Nucleus accumbens (tissue), 56 donors: ENCODE results near the gene MDM1.
A peak's percentile ranks its signal among the peaks of the same experiment; 100 is the strongest.

Experiments used
- DNase-seq, 56 donors: peaks; one replicate each; lab custom pipeline; 2025; lab: John Stamatoyannopoulos, UW

Gene MDM1

DNA sequence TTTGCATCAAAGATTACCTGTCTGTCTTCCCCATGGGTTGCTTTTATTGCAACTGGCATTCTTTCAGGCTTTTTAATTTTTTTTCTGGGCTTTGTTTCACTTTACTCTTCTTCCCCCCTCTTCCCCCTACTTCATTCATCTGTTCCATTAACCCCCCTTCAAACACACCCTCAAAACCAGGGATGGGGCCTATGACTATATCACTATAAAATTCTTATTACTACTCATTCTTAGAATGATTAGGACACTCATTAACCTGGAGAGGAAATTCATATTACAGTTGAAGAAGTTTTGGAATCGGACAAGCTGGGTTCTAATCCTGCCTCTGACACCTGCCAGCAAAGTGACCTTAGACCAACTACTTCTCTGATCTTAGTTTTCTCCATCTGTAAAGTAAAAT is 24.8 kb upstream of the MDM1 start:
- DNase-seq: no peak

DNA sequence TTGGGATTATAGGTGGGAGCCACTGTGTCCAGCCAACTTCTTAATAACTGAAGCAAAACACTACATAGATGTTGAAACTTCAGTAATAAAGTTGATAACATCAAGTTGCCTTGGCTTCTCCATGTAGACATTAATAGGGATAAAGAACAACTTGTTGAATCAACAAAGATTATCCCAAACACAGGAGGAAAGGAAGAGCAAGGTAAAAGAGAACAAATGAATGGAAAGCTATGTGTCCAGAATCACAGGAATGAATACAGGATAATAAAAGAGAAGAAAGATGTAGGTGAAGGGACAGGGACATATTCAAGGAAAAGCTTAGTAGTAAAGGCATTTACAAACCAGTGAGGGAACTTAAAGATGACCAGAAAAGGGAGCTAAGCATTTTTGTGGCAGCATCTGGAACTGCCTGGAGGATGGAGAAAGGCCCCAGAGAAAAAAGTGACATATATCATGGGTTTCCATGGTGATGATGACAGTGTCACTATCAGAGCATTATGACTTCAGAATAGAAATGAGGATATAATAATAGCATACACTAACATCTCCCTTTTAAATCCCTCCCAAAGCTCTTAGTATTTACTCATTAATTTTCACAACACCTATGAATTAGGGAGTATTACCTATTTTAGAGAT is 24.0 kb upstream of the MDM1 start:
- no peak for DNase-seq

DNA sequence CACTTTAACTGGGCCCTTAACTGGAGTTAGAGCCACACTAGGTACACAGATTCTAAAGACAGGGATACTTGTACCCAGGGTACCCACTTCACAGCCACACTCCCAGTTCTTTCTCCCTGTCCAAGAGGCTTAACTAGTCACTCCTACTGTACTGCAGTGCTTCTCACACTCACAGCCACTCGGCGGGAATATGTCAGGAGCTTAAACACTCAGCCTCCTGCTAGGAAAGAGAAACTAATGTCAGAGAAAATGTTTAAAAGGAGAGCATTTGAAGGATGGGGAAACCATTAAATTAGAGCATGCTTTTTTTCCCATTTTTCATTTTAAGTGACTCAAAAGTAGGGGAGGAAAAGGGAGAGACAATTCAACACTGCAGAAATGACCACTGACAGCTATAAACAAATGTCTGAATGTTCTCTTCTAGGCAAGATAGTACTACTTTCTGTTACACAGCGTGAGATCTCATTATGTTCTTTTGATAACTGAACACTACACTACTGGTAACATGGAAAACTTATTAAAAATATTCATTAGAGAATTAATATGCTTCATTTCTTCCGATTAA is 22.9 kb upstream of the MDM1 start:
- DNase-seq: no peak

DNA sequence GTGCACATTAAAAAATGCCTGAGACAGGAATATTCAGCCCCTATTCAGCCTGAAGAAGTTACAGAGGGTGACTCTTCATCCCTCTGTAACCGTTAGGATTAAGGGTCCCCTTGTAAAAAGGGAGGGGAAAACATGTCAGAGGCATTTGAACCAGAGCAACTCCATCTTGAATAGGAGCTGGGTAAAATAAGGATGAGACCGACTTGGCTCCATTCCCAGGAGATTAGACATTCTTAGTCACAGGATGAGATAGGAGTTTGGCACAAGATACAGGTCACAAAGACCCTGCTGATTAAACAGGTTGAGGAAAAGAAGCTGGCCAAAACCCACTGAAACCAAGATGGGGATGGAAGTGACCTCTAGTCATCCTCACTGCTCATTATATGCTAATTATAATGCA is 19.9 kb upstream of the MDM1 start:
- no peak for DNase-seq

DNA sequence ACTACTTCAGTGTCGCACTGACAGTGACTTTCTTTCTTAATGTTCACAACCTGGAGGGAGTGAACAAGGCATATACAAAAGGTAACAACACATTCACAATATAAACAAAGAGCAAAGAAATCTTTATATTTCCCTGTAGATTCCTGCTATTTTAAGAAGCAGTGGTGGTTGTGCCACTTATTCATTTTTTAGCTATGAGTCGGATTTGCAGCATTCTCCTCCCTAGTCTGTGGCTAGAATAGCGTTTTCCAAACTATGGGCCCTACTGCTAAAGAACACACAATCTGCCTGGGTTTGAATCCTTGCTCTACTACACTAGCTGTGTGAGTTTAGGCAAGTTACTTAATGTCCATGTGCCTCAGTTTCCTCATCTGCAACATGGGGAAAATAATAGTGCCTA is 18.6 kb upstream of the MDM1 start:
- DNase-seq: no peak

DNA sequence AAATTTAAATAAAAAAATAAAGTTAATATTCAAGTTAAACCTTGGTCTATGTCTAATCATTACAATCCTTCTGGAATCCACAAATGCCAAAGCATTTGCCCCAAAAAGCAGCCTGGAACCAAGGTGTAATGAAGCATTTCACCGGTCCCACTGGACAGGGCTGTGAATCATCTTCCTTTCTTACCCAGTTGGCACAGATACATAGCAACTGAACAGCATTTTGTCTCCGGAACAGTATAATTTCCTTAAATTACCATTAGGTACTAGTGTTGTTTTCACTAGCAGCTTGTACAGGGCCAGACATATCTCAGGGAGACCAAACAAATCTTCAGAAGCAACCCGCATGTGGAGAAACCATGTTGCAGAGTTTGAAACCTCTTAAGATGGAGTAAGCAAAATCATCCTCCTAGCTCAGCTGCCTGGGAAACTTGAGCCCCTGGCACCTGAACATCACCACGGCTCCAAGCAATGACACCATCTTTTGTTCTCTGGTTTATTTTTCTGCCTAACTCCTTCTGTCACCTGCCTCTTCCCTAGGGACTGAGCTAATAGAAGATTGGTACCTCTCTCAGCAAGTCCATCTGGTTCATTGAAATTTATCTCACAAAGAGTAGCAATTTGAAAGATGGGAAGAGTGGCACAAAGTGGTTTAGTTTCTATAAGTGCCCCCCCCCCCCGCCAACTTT is 17.9 kb upstream of the MDM1 start:
- no peak for DNase-seq

DNA sequence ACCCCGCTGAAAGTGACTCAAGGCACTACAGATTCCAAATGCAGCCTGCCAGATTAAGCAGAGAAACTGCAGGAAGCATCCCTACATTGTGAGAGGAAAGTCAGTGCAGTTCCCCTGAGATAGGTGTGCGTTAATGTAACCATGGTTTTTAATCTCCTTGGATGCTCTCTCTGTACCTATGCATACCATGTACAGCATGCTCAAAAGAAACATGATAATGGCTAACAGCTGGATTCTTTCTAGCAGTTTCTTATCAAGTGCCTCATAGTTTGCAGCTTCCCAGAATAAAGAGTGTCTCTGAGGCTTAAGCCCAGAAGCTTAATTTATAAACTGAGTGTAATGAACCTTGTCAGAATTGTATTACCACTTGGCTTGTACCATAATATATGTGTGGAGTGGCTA is 17.1 kb upstream of the MDM1 start:
- no peak for DNase-seq

DNA sequence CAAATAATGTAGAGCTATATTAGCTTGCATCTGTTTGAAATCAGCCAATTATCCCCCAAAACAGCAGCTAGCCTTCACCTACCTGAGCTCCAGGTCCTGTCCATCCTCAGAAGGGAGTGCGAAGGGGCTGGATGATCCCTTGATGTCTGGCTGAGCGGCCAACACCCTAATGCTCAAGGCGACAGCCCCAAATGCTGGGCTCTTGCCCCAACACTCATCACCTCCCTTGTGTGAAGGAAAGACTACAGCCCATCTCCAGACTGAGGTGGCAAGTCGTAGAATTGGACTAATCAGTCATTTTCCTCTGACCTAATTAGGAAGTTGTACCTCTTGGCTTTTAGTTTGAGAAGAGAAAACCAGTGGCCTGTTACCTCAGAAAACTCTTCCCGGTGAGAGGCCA is 16.3 kb upstream of the MDM1 start:
- no peak for DNase-seq

DNA sequence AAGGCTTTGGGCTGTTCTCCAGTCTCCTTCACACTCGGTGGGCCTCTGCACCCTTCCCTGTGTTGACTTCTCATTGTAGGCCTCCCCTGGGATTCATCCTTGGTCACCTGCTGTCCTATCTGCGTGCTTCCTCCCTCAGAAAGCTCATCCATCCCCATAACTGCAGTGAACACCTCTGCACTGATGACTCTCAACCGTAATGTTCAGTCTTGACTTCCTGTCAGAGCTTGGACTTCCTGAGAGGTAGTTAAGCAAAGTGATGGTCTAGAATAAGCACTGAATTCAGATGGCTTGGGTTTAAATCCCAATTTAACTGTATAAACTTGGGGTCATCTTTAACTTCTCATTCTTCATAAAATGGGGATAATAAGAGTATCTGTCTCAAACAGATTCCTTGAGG is 13.6 kb upstream of the MDM1 start:
- DNase-seq: no peak

DNA sequence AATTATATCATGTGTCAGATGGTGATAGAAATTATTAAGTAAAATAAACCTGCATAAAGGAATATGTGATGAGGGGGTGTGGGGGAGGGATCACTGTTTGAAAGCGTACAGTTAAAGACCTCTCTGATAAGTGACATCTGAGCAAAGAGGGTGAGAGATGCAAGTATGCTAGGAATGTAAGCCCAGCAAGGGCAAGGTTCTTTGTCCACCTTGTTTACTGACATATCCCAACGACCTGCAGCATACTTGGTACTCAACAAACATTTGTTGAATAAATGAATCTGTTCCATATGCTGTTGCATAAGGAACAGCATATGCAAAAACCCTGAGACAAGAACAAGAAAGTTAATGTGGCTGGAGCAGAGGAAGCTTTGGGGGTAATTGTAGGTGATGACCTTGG is 12.0 kb upstream of the MDM1 start:
- no peak for DNase-seq

DNA sequence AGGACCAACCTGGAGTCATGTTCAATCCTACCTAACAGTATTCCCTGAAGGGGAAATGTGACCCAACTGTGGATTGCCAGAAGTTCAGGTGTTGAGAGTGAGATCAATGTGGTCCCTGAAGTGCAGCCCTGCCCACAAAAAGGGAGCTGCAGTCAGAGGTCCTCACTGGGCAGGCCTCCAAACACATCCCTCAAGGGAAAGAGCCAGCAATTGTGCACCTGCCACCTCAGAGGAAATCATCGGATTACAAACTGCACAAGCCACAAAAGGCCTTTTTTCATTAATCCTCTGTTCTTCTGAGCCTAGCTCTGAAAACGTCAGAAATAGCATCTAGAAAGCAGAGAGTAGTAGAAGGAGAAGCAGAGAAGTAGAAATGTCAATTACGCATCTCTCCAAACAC is 10.8 kb upstream of the MDM1 start:
- DNase-seq: no peak

DNA sequence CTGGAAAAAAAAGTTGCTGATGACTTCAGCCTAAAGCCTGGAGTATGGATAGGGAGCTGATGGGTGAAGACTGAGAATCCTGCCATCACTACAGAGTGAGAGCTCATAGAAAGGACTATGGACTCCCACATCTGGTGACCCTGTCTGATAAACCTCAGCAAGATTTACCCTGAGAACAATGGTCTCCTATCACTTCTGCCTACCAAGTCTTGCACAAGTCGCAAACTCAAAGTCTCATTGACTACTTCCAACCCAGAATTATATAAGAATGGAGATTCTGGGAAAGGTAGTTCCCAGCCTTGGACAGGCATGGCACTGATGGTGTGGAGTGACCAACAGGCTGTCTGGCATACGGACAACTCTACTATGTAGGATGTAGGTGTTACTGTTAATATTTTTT is 9.7 kb upstream of the MDM1 start:
- DNase-seq: no peak

DNA sequence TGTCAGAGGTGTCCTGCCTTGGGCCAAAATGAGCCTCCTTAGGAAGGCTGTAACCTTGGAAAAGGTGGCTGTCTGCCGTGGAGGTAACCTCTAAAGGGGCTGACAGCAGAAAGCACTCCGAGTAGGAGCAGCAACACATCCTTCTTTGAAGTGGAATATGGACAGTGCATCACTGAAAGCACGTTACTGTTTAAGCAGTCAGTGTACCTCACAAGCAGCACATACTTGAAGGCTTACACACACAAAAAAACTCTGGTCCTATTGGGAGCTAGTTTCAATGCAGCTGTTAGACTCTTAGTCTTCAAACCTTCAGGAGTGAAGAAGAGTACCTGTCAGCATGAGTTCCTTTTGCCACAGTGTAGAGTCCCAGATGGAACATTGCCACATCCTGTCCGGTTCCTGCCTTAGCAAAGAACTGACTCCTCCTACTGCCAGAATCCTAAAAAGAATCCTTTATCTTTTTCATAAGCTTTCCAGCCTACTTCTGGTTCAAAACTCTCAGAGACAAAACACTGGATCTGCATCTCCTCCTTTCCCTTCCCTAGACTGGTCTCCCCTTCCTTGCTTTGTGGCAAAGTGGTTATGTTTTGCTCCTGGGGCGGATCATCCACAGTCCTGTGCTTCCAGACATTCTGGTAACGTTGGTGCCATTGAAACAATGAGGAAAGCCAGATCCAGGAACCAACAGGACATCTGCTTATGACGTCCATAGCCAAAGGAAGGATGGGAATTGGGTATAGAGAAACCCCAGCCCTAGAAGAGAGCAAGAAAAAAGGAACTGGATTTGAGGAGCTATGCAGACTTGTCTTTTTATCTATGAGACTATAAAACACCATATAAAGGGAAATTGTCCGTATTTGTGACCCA is 8.5 kb upstream of the MDM1 start:
- DNase-seq: no peak

DNA sequence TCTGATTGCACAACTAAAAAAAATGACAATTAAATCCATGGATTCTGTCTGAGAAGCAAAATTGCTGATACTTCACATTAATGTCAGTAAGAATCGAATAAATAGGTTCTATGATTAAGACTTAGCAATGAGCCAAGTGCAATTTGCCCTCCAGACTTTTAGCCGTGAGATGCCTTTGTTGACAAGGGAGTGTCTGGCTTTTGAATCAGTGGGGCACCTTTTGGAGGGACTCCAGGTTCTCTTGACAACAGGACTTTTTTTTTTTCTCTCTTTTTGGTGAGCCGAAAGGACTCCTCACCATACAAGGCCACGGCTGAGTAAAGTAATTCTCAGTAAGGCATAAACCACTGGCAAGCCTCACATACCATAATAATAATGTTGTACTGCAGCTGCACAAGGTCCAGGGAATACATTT is 4.7 kb upstream of the MDM1 start:
- no peak for DNase-seq

DNA sequence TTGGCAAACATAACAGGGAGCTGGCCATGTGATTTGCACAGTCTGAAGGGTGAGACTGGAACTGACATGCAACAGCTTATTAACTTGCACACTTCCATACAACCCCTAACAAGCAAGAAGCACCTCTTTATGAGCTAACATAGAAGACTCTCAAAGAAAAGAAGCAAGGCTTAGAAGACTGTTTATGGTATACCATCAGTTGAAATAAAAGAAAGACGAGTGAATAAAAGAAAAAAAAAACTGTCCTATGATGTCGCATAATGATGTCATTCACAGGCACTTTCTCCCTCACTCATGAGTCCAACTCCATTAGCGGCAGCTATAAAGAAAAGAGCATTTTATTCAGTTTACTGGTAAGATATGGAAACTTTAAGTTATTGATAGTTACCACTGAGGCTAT is 3.3 kb upstream of the MDM1 start:
- DNase-seq: no peak

DNA sequence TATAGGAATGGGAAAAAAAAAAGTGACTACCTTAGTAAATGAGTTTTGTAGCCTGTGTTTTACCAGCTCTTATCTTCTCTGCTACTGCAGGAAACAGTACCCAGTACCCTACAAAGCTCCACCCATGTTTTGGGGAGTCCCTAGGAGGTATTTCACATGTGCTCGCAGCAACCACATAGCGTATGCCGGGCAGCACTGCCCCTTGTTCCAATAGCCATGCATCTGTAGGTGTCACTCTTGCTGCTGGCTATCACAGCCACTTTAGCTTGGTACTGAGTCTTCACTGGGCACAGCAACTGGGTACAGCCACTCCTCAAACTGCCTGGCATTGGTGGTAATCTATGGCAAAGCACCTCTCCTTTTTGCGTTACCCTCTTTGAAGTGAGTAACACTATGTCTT is 2.0 kb upstream of the MDM1 start:
- peak in 1 of 56 donors; percentile 8 for DNase-seq

DNA sequence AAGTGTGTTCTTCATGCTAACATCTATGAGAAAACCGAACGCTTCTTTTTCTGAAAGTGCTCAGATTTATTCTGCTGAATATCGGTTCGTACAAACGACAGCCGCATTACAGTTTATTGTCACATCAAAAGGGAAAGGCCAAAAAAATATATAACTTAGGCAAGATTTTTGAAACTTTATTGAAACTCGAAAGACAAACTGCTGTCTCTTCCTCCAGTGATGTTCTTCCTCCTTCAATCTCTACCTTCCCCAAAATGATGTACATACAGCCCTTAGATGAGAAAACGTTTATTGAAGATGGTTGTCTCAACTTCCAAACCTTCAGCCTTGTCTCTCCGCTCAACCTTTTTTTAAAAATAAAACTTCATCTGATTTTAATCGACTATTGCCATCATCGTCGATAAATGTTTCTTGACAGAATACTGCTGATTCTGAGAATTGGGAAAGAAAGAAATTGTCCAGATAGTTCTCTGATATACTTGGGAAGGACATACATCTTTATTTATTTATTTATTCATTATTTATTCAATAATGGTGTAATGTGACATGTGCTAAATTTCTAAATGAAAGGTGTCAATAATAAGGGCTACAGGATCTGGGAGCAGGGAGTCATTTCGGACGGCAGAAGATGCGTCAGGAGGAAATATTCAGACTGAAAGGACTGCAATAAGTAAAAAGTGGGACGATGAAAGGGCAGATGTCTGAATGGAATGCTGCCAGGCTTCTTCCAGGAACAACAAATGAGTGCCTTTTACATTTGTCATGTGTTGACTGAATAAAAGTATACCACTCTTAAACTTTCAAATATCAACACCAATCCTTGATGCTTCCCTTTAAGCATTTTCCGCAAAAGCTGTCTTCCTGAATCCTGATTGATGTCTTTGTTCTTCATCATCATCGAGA is 817 bp upstream of the MDM1 start:
- DNase-seq: no peak

DNA sequence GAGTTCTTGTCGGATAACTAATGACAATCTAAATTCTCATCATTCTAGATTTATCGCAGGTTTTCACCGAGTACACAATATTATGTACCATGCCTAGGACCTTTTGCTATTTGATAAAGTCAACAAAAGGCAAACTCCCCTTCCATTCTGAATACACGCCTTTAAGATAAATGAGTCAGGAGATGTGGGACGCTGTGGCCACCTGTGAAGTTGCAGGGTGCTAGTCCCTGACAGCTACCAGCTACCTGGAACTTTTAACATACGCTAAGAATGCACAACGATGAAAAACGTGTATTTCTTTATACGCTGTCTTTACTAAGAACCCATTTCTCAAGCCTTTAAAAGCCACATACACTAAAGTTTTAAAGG is 678 bp downstream of the MDM1 start:
- no peak for DNase-seq

DNA sequence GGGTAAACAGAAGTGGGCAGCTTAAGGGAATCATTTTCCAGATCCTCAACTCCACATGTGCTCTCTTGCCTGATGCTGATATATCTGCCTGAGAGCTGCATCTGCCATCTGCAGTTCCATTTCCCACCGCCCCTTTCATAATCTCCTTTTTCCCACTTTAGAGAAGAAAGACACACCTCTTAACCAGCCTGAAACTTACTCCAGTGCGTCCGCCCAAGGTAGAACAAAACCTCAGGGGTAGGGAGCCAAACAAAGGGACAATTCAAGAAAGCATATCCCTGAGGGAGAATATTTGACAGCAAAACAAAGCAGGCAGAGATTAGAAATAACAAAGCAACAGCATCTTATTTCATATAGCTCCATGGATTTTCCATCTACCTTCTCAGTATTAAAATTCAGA is 4.3 kb downstream of the MDM1 start:
- DNase-seq: no peak

DNA sequence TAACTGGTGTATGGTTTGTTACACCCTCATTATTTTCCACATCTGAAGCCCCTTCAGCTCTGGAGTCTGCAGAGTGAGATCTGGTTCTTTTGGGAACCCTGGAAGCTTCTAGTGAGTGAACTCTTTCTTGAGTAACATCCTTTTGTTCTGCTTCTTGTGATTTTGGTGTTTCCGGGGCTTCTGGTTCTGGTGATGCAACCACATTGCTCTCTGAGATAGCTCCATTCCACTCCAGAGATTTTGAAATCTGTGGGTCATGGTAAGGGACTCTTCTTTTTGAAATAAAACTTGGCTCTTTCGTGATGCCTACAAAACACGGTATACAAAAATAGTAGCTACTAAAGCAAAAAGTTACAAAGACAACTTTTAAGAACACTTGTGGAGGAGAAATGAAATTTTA is 5.4 kb downstream of the MDM1 start:
- no peak for DNase-seq

DNA sequence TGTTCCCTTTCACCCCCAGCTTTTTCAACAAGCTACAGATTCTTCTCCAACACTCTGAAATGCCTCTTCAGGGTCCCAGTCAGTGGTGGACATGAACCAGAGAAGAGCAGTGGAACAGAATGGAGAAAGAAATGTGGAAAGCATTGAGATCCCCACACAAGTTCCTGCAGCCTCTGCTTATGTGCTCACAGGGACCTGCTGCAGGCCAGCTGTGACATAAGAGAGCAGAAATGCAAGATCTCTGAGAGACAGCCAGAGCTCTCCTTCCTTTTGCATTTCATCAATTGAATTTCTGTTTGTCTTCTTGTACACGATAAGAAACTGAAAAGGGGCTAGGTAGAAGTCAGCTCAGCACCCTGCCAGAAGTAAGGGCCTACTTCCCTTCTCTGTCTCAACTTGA is 6.2 kb downstream of the MDM1 start:
- no peak for DNase-seq
